ENCODE data around the gene RRAGB.
A peak's percentile ranks its signal among the peaks of the same experiment; 100 is the strongest.
"Not testable (repeated sequence)": the region's sequence is repeated elsewhere in the genome, so short reads cannot be mapped to it uniquely, and the experiment has no call there.

The RRAGB gene, protein sequence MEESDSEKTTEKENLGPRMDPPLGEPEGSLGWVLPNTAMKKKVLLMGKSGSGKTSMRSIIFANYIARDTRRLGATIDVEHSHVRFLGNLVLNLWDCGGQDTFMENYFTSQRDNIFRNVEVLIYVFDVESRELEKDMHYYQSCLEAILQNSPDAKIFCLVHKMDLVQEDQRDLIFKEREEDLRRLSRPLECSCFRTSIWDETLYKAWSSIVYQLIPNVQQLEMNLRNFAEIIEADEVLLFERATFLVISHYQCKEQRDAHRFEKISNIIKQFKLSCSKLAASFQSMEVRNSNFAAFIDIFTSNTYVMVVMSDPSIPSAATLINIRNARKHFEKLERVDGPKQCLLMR

DNA sequence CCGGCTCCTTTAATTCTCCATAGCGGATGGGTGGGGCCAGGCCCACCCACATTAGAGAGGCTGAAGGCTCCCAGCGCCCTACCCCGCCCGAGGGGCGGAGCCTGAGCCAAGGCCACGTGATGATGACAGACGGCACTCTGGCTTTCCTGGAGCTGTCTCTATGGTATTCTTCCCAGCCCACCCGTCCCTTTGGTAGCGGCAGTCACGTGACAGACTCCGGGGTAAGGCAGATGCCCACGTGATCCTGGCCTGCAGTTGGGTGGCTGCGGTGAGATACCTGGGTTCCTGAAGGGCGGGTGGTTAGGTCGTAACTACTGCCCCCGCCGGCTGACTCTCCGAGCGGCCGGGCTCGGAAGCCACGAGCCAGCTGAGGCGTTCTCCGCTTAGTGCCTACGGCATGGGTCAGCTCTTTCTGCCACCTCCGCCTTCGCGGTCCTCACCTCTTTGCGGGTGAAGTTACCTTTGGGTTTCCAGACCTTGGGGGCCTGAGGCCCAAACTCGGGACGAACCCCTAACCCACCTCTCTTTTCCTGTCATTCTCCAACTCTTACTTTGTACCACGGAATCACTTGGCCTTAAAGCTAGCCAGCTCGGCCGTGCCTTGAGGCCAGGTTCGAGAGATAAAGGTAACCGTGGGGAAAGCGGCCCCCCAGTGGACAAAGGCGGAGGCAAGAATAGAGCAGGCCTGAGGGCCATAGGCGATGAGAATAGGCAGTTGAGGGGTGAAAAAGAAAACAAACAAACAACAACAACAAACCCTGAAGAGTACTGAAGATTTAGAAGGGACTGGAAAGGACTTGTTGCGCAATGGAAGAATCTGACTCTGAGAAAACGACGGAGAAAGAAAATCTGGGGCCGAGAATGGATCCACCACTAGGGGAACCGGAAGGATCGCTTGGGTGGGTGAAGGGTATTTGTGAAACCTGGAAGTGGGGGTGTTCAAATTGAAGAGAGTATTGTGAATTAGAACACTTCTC is at the start of gene RRAGB:
Gene RRAGB, plus strand, starts transcription at position 229 of the 977 bp plus-strand sequence. Its CDS starts 579 bp downstream, at position 808.
- peak; percentile 72 for FAIRE-seq

DNA sequence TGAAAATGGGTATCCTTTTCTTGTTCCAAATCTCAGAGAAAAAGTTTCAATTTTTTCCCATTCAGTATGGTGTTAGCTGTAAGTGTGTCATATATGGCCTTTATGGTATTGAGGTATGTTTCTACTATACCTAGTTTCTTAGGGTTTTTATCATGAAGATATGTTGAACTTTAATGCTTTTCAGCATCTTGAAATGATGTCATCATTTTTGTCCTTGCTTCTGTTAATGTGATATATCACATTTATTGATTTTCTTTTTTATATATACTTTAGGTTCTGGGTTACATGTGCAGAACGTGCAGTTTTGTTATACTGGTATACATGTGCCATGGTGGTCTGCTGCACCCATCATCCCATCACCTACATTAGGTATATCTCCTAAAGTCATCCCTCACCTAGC is 49.5 kb upstream of the RRAGB start:
- no peak for FAIRE-seq

DNA sequence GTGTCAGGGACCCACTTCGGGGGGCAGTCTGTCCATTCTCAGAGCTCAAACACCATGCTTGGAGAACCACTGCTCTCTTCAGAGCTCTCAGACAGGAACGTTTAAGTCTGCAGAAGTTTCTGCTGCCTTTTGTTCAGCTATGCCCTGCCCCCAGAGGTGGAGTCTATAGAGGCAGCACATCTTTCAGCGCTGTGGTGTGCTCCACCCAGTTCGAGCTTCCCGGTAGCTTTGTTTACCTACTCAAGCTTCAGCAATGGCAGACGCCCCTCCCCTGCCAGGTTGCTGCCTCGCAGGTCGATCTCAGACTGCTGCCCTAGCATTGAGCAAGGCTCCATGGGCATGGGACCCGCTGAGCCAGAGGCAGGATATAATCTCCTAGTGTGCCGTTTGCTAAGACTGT is 29.0 kb upstream of the RRAGB start:
- not testable (repeated sequence) for FAIRE-seq

DNA sequence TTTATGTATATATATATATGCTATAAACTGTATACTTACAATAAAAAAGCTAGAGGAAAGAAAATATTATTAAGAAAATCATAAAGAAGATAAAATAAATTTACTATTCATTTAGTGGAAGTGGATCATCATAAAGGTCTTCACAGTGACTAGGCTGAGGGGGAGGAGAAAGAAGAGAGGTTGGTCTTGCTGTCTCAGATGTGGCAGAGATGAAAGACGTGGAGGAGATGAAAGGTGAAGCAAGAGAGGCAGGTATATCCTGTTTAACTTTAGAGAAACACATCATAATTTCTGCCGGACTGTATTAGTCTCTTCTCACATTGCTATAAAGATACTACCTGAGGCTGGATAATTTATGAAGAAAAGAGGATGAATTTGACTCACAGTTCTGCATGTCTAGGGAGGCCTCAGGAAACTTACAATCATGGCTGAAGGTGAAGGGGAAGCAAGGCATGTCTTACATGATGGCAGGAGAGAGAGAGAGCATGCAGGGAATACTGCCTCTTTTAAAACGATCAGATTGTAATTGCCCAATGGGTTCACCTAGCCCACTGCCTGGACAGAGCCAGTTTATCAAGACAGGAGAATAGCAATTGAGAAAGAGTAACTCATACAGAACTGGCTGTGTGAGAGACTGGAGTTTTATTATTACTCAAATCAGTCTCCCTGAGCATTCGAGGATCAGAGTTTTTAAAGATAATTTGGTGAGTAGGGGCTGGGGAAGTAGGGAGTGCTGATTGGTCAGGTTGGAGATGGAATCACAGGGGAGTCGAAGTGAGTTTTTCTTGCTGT is 22.1 kb upstream of the RRAGB start:
- no peak for FAIRE-seq

DNA sequence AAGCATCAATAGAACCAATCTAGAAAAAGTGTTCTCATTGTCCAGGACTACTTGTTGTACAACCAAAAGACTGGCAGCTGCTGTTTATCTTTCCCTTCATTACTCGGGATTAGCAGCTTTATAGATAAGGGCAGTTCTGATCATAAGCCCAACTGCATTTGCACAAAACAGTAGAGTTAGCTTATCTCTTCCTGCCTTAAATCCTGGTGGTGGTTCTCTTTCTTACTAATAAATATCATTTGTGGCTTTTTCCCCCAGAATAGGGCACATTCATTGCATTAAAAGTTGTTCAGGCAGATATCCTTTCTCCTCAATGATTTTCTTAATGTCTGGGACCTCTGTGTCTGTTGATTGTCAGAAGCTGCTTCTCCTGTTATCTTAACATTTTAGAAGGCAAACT is 20.2 kb upstream of the RRAGB start:
- no peak for FAIRE-seq

DNA sequence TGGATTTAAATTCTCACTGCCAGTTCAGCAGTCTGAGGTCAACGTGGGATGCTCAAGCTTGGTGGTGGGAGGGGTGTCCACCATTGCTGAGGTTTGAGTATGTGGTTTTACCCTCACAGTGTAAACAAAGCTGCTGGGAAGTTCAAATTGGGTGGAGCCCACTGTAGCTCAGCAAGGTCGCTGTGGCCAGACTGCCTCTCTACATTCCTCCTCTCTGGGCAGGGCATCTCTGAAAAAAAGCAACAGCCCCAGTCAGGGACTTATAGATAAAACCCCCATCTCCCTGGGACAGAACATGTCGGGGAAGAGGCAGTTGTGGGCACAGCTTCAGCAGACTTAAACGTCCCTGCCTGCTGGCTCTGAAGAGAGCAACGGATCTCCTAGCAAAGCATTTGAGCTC is 14.9 kb upstream of the RRAGB start:
- no peak for FAIRE-seq

DNA sequence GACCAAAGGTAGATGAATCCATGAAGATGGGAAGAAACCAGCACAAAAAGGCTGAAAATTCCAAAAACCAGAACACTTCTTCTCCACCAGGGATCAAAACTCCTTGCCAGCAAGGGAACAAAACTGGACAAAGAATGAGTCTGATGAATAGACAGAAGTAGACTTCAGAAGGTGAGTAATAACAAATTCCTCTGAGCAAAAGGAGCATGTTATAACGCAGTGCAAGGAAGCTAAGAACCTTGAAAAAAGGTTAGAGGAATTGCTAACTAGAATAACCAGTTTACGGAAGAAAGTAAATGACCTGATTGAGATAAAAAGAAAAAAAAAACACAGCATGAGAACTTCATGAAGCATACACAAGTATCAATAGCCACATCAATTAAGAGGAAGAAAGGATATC is 14.1 kb upstream of the RRAGB start:
- not testable (repeated sequence) for FAIRE-seq

DNA sequence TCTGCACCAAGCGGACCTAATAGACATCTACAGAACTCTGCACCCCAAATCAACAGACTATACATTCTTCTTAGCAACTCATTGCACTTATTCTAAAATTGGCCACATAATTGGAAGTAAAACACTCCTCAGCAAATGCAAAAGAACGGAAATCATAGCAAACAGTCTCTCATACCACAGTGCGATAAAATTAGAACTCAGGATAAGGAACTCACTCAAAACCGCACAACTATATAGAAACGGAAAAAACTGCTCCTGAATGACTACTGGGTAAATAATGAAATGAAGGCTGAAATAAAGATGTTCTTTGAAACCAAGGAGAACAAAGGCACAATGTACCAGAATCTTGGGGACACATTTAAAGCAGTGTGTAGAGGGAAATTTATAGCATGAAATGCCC is 12.5 kb upstream of the RRAGB start:
- not testable (repeated sequence) for FAIRE-seq

DNA sequence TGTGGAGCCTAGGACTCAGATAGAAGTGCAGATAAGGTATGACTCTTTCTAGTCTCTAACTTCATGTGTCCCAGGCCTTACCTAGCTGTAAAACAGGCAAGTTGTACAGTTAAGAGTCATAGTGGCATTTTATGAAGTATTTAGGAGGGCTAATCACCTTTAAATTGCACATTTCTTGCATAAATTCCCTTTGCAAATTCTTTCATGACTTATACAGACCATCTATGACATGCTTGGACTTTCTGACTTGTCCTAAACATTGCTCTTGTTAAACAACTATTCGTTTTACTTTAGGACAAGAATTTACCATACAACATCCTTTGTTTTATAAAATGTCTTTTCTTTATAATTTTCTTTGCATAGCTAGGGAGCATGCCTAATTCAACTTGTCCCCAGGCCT is 7.8 kb upstream of the RRAGB start:
- FAIRE-seq: no peak

DNA sequence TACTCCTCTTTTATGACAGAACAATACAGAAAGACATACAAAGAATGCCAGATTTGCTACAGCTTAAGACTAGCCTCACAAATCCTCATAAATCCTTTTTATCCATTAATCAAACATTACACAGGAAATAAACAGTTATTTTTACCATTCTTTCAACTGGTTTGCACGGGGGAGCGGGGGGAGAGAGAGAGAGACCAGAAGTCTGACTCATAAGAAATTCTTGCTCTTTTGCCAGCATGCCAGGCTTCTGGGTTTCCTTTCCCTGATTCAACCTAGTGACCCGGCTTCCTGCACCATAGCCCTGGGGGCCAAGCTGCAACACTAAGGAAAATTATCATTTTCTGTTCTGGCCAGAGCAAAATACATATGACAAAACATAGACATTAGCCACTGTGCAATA is 6.8 kb upstream of the RRAGB start:
- no peak for FAIRE-seq

DNA sequence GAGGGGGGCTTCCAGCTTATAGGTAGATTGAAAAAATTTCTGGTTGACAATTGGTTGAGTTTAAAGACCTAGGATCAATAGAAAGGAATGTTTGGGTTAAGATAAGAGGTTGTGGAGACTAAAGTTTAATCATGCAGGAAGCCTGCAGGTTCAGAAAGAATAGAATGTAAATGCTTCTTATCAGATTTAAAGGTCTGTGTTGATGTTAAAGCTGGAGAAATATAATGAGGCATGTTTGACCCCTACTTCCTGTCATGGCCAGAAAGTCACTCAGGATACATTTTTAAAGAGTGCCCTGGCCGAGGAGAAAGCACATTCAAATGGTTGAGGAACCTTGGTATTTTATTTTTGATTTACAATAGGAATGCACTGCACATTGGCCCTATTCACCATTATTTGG is 3.9 kb upstream of the RRAGB start:
- no peak for FAIRE-seq

DNA sequence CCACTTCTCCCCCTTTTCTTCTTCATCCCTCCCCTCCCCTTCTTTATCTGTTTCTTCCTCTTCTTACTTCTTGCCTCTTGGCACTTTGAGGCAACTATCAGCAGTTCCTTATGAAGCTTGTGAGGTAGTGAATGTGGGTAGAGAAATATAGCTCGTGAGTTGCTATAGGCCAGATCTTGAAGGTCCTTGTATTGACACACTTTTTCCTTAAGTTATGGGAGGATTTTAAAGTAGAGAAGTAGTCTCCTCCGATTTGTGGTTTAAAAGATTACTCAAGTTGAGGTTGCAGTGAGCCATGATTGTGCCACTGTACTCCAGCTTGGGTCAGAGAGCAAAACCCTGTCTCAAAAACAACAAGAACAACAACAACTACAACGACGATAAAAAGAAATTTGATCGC is 3.4 kb upstream of the RRAGB start:
- no peak for FAIRE-seq

DNA sequence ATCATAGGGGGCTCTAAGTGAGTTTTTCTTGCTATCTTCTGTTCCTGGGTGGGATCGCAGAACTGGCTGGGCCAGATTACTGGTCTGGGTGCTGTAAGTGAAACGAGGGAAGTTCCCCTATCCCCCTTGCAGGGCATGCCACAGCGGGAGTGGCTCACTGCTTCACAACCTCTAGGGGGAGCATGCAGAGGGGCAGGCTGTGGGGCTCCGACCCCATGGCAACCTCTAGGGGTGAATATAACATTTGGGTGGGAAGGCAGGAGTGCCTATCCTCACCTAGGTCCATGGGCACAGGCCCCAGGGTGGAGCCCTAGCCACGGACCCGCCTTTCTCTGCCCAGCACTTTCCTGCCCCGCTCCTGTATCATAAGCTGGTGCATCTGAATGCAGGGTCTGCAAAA is 1.7 kb upstream of the RRAGB start:
- no peak for FAIRE-seq

DNA sequence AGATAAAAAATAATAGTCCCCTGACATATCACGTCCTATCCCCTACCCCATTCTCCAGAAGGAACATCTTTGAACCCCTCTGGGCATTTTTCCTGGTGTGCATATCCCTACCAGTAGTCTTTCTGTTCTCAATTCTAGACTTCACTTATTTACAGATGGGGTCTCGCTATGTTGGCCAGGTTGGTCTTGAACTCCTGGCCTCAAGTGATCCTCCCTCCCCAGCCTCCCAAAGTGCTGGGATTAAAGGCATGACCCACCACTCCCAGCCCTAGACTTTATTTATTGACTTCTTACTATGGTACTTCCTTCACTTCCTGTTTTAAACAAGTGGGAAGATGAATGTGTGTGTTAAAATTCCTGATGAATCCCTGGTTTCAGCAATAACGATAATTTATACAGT is 612 bp upstream of the RRAGB start:
- FAIRE-seq: no peak

DNA sequence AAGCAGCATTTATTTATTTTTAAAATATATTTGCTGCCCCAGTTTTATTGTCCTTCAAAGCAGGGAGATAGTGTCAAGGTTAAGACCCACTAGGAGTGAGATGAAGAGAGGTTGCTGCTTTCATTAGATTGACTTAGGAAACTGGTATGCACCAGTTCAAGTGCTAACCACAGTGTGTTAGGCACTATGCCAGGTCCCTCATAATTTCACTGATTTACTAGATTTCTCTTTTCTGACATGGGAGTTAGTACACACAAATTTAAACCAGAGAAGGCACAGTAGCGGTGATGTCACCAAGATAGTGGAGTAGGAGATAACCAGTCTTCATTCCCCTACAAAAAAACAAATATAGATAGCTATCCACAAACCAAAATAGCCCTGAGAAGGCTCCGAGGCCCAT is 14.3 kb downstream of the RRAGB start:
- no peak for FAIRE-seq

DNA sequence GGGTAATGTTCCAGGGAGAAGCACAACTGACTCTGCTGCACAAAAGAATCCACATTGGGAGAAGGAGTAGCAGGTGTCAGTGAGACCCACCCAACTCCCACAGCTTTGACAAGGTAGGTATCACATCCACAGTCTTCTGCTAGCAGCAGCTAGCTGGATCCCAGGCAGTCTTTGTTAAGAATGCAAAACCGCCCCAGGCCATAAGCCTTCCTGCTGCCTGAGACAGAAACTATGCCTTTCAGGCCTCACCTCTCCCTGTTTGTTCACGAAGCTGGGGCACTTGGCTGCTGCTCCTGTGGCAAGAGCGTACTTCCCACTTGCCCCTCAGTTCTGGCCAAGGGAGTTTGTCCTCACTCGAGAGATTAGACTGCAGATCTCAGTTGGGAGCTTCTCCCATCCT is 21.4 kb downstream of the RRAGB start:
- FAIRE-seq: no peak

DNA sequence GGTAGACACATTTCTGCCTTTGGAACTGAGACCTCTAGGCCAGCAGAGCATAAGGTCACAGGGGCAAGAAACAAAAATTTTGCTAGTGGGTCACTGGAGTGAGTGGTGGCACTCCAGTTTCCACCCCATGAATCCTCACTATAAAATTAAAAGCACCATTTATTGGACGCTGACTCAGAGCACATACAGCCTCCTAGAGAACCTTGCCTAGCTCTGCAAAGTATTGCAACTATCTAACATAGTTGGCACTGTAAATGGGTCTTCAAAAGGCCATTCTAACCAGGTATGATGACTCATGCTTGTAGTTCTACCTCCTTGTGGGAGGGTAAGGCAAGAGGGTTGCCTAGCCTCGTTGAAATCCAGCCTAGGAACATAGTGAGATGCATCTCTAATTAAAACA is 25.1 kb downstream of the RRAGB start:
- no peak for FAIRE-seq

DNA sequence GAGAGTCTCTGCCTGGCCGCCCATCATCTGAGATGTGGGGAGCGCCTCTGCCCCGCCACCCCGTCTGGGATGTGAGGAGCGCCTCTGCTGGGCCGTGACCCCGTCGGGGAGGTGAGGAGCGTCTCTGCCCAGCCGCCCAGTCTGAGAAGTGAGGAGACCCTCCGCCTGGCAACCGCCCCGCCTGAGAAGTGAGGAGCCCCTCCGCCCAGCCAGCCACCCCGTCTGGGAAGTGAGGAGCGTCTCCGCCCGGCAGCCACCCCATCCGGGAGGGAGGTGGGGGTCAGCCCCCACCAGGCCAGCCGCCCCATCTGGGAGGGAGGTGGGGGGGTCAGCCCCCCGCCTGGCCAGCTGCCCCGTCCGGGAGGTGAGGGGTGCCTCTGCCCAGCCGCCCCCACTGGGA is 30.9 kb downstream of the RRAGB start:
- not testable (repeated sequence) for FAIRE-seq

DNA sequence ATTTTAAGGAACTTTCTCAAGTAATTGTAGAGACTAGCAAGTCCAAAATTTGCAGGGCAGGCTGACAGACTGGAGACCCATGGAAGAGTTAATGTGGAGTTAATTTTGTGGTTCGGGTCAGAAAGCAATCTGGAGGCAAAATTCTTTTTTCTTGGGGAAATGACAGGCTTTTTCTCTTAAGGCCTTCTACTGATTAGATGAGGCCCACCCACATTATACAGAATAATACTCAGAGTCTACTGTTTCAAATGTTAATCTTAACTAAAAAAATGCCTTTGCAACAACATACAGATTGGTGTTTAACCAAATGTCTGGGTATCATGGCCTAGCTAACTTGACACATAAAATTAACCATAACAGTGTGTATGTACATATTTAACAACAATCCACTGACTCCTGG is 32.7 kb downstream of the RRAGB start:
- FAIRE-seq: no peak

DNA sequence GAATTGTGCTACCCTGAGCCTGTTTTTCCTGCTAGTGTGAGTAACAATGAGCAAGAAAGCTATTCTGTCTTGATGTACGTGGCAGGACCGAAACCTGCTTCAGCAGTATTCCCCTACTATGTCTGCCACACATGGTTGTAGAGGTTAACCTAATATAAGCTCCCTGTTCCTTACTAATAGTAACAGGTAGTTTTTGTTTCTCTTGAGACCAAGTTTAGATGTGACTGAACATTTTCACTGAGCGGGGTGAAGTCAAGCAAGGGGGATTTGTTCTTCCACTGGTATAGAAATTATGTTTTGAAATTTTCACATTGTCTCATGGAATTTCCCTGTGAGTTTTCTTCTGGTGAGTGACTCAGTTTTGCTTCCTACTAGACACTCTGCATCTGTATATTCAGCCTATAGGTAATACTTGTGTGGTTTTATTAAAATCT is 37.3 kb downstream of the RRAGB start:
- no peak for FAIRE-seq

DNA sequence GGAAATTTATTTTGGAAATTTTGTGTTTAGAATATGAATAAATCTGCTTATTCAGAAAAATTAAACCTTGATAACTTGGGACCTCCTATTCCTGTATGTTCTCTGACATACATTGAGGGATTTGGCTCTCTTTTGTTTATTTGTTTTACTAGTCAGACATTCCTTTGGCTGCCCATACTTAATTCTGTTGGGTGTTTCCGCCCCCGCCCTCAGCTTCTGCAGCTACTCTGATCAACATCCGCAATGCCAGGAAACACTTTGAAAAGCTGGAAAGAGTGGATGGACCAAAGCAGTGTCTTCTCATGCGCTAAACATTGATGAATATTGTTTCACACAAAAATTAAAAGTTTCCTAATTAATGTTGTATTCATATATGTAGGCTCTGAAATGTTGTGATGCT is 40.5 kb downstream of the RRAGB start:
- no peak for FAIRE-seq

DNA sequence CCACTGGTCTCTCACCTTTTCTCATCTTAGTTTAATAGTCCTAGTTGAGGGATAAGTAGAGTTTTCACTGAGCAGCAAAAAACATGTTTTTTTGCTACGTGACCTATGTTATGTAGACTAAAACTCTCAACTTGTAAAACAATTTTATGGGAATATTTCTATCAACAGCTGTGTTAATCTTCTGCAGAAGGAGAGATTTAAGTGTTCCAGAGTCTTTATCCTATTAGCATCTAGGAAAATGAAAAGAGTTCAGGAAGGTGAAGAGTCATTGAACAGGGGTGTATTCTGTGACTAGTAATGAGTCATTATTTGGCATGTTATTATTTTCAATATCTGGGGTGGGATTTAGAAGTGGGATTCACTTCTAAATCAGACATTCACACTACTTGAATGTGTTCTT is 41.9 kb downstream of the RRAGB start:
- FAIRE-seq: no peak

DNA sequence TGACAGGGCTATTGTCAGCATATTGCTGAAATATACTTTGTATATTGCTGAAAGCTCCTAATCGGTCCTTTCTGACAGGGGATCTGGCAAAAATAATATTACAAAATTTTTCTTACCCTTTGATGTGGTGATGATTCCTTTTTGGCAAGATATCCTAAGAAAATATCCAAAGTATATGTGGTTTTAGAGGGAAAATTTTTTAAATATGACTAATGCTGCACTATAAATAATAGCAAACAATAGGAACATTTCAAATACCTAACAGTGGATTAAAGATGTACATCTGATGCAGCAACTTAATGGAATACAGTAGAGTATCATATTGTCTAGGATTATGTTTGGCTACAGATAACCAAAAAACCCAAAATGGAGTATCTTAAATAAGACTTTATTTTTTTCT is 49.6 kb downstream of the RRAGB start:
- FAIRE-seq: no peak

Data from TTC549 (cell line).